Measurements from ENCODE around the gene ZDHHC13.

Gene ZDHHC13, protein sequence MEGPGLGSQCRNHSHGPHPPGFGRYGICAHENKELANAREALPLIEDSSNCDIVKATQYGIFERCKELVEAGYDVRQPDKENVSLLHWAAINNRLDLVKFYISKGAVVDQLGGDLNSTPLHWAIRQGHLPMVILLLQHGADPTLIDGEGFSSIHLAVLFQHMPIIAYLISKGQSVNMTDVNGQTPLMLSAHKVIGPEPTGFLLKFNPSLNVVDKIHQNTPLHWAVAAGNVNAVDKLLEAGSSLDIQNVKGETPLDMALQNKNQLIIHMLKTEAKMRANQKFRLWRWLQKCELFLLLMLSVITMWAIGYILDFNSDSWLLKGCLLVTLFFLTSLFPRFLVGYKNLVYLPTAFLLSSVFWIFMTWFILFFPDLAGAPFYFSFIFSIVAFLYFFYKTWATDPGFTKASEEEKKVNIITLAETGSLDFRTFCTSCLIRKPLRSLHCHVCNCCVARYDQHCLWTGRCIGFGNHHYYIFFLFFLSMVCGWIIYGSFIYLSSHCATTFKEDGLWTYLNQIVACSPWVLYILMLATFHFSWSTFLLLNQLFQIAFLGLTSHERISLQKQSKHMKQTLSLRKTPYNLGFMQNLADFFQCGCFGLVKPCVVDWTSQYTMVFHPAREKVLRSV

DNA sequence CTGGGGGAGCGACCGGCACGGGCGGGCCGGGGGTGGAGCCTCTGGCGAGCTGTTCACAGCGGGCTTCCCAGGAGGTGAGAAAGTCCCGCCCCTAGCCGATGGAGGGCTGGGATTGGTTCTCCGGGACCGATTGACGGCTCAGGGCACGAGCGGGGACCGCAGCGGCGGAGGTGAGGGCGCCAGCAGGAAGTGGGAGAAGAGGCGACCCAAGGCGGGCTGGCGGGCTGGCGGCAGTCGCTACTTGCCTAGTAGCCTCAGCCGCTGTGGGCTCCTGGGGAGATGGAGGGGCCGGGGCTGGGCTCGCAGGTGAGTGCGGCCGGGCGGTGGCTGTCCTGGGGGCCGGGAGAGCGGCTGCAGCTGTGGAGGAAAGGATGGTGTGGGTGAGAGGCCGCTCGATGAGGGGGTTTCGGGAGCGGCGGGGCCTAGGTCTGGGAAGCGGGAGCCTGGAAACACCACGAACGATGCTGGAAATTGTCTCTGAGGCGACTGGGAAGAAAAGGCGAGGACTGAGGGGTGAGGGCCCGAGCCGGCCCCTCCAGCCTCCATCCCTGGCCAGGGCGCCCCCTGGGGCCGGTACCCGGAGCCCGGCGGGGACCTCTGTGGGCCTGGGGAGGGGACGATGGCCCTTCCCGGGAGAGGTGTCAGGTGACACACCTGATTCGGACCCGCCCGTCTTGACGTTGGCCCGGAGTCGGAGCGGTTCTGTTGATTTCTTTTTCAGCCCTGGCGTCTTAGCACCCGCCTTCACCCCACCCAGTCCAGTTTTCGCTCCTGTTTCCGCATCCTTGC is at the start of gene ZDHHC13:
TSS of gene ZDHHC13 (plus strand) at position 198 of the 789 bp plus-strand sequence. CDS start at position 280, 82 bp downstream.
- DNase-seq: peak; percentile 41 to 96 (median 87)

DNA sequence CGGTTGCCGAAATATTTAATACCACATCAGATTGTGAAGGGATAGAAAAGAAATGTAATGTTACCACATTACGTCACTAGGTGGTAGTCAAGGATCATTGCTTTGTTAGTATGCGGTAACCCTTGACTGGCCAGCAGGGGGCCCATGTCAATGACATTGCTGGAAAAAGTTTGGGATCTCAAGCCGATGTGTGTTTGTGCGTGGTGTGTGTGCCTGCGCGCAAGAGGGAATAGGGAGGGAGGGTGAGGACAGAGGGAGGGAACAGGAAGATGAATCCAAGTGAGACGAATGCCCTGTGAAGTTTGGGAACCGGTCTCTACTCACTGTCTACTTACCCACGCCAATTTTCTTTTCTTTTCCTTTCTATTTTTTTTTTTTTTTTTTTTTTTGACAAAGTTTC is 45.7 kb upstream of the ZDHHC13 start:
- DNase-seq: peak in 45 of 58 donors; percentile 4 to 72 (median 34)

DNA sequence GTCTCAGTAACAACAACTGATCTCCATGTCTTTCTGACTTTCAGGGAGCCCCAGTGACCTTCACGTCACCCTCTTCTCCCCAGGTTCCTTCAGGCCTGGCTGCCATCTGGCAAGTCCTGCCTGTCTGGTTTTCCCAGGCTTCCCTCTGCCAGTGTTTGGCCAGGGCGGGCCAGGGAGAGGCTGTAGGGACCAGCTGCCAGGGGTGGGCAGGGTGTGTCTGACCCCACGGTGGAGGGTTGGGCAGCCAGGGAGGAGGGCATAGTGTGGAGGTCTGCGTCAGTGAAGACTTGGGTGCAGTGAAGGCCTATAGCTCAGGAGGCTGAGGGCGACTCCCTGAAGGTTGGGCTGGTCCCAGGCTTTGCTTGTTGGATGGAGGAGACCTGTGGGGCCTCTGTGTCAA is 44.5 kb upstream of the ZDHHC13 start:
- DNase-seq: no peak

DNA sequence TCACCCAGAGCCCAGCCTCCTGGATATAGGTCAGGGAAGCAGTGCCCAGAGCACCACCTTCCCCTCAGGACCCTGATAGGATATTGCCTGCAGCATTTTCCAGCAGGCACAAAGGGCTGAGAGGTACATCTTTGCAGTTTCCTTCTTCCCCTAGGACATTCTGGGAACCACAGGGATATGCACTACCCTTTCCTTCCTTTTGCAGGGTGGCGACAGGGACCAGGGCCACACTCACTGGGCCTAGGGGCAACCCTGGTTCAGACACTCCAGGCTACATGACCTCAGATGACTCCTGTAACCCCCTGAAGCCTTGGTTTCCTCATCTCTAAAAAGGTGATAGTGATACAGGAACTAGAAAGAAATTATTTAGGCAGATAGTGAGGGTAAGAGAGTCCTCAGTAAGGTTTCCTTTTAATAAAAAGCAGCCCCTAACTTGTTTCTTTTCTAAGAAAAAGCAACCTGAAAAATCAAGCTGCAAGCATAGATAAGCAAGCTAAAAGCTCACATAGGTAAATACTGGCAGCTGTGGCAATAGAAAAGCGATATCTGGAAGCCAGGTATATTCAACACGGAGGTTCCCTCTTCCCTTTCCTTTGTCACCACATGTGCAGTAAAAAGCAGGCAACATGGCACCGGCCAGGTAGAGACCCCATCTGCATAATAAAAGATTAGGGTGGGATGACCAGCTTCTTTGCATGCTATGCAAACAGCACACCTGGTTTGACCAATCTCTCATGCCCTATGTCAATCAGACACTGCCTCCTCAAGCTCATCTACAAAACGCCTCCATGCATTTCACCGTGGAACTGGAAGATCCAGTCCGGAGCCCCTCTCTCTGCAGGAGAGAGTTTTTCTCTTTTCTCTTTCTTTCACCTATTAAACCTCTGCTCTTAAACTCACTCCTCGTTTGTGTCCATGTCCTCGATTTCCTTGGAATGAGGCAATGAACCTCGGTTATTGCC is 43.2 kb upstream of the ZDHHC13 start:
- no peak for DNase-seq

DNA sequence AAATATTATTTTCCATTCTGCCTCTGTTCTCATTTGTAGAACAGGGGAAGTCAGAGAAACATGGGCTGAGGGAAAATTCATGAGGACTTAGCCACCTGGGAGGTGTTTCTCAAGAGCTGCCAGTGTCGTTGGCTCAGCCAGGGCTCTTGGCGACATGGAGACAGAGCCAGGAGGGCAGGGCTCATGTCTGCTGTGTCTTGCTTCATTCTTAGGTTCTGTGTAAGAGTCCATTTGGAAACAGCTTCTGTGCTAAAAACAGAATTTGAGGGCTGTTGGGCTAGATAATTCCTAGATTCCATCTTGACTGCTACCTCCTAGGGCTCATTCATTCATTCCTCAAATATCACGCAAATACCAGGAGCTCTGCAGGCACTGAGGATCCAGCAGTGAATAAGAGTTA is 41.3 kb upstream of the ZDHHC13 start:
- DNase-seq: no peak

DNA sequence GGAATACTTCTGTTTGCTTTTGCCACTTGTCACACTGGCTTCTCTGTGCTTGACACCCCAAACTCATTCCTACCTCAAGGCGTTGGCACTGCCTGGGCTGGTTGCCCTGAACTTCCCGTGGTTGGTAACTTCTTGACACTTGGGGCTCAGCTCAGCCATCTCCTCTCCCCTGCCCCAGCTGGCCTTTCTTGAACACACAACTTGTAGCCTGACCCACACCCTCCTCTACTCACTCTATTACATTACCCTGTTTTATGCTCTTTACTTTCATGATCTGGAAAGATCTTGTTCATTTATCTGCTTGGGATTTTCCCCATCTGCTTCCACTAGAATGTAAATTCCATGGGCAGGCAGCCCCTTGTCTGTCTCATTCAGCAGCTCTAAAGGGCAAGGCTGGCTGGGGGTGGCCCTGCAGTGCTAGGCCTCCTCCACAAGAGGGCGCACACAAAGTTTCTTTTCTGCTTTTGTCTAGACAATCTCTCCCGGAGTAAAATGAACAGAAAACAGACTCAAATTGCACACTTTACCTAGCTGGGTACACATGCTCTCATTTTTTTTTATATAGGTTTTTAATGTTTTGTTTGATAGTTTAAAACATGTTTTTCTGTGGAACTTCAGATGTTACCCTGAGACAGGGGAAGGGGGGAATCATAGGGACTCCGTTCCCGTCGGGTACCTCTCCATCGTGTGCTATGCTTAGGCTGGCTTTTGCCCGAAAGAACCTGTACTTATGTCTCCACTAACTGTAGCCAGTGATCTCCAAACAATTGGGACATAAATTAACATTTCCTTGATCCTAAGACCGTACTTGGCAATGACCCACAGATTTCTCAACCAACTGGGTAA is 40.0 kb upstream of the ZDHHC13 start:
- DNase-seq: peak in 40 of 58 donors; percentile 4 to 67 (median 22)

DNA sequence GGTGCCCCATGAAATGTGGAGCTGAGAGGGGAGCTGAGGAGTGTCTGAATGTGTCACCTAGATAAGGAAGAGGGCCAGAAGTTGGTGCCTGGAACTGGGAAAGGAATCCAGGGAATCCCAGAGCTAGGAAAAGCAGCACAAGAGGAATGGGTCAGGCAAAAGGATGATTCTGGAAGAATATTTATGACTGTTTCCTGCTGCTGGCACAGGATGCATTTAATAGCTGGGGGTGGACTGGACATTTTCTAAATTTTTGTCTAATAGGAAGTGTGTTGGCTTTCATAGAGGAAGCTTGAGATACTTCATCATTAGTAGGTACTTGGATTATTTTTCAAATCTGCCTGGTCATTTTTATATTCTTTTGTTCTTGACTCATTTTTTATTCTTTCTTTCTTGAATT is 39.0 kb upstream of the ZDHHC13 start:
- no peak for DNase-seq

DNA sequence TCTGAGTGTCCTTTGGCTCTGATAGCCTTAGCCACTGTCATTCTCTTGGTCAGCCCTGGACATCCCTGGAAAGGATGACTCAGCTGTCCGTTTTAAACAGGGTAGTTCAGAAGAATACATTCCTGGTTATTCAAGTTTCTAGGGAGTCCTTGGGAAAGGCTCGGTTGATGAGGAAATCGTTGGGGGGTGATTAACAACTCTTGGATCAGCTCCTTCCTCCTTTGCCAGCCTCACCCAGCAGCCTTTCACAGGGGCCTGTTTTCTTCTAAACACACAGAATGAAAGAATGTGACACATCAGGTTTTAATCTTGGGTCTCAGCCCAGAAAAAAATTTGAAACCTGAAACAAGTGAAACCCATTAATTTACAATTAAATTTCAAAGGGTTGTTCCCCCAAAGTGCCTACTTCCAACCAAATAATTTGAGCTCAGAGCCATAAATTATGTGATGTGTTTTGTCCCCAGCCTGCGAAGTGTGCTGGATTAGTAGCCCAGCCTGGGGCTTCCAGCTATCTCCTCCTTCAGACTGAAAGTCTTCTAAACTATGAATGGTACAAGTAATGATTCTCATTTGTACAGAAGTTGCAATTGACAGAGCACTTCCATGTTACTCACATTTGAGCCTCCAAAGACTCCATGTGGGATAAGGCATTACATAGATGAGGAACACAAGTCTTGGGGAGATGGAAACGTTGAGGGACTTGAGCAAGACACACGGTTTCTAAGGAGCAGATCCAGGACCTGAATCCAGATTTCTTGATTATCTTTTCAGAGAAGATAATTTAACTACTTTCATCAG is 37.1 kb upstream of the ZDHHC13 start:
- peak in 26 of 58 donors; percentile 7 to 61 (median 26) for DNase-seq

DNA sequence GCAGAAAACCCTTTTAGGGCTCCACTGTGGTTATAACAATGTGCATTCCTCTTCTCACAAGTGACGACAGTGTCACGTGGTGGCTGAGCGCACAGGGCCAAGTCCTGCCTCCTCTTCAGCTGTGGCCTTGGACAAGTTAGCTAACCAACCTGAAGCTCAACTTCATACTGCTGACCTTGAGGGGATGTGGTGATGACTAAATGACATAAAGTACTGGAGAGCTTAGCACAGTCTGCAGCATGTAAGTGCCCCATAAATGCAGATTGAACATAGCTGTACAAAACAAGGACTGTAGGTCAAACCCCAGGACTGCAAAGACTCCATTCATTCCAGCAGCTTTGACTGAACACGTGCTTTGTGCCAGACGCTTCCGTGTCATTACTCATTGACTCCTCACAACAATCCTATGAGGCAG is 36.4 kb upstream of the ZDHHC13 start:
- DNase-seq: peak in 17 of 58 donors; percentile 2 to 51 (median 9)

DNA sequence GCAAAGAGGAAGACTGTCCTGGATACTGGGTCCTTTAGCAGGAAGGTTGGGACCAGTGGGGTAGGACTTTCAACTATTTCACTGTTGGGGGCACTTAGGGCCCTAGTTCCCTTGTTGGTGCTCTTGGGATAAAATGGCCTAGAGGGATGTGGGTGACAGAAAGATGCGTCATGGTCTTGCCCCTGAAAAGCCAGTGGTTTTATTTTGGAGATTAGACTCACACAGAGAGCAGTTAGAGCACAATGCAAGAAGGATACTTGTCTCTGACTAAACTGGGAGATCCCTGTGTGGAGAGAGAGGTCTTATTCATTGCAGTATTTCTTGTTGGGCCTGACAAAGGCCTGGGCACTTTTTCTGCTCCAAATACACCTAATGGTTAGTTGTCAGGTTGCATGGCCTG is 33.8 kb upstream of the ZDHHC13 start:
- no peak for DNase-seq

DNA sequence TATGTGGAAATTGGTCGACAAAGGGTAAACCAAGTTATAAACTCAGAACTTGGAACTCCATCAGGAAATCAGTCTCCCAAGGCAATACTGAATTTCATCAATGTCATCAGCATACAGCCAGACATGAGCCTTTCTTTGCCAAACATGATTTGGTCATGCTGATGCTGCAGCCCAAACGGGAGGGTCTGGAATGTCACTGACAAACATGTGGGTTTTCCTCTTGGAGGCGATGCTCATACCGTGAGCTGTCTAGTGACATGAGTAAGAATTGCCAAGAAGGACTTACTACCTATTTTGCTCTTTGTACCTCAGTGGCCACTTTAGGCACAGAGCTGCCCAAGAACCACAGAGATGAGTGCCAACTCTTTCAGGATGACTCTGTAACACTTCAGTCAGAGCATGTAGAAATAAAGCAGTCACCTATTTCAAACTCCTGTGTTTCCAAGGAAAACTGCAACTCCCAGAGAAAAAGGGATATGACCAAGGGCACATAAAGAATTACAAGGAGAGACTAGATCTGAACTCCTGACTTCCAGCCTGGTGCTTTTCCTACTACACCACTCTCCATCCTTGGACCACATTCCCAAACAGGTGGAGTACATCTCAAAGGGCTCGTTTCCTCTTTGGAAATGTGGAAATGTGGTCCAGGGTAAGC is 32.2 kb upstream of the ZDHHC13 start:
- no peak for DNase-seq

DNA sequence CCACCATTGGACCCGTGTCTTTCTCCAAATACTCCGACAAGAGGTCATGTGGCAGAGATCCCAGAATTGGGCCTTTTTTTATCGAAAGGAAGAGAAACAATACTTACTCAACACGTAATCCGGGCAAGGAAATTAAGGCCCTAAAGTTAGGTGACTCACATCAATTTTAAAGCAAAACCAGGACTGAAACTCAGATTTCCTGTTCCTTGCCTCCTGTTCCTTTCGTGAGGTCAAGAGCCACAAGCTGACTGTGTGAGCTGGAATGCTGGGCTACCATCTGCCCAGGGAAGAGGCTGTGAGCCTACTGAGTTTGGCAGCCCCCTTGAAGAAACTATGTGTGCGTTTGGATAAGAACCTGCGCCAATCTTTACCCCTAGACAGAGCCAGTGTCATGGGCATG is 29.3 kb upstream of the ZDHHC13 start:
- DNase-seq: no peak

DNA sequence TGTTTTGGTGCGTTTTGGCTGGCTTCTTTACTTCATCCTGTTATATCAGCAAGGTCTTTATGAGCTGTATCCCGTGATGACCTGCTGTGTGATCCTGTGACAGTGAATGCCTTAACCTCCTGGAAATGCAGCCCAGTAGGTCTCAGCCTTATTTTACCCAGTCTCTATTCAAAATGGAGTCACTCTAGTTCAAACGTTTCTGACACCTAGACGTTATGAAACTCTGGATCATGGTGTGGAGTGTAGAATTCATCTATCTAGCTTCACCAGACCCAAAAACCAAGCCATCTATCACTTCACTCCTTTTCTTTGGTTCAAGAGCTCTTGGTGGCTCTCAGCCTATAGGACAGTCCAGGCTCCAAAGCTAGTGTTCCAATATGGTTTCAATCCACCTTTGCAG is 28.2 kb upstream of the ZDHHC13 start:
- DNase-seq: no peak

DNA sequence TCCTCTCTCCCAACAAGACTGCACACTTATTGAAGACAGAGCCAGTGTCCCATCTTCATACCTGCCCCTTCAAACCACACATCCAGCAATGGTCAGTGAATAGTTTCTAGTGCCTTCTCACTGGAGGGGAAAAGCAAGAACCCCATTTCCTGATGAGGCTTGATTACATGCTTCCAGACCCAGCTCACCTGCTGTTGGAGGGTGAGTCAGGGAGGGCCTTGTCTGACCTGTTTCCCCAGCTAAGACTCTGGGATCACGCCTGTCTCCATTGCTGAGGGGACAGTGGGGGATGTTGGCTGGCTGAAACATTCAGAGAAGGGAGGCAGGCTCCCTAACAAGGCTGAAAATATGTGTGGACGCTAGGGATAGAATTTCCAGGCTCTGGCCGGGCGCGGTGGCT is 27.5 kb upstream of the ZDHHC13 start:
- DNase-seq: no peak

DNA sequence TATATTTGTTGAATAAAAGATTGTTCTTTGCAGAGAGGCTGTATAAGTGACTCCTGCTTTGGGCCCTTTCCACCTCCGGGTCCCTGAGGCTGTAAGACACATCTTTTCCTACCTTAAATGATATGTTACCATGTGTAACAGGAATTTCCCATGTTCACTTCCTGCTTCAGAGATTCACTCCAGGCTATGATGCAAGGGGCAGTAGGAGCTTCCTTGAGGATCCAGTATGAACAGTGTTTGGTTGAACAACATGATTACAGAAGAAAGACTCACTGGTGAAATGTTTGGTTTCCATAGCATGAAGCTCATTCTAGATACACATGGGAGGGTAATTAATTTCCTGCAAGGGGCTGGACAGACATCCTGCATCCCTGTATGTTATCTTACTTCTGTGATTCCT is 25.6 kb upstream of the ZDHHC13 start:
- no peak for DNase-seq

DNA sequence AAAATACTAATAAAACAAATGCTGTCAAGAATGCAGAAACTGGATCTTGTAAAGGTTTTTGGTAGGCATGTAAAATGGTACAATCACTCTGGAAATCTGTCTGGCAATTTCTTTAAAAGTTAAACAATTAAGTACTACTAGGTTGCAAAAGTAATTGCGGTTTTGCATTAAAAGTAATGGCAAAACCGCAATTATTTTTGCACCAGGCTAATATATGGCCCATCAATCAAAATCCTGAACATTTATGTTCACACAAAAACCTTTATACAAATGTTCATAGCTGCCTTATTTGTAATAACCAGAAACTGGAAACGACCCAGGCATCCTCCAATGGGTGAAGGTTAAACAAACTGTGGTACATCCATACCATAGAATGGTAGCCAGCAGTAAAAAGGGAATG is 24.6 kb upstream of the ZDHHC13 start:
- no peak for DNase-seq

DNA sequence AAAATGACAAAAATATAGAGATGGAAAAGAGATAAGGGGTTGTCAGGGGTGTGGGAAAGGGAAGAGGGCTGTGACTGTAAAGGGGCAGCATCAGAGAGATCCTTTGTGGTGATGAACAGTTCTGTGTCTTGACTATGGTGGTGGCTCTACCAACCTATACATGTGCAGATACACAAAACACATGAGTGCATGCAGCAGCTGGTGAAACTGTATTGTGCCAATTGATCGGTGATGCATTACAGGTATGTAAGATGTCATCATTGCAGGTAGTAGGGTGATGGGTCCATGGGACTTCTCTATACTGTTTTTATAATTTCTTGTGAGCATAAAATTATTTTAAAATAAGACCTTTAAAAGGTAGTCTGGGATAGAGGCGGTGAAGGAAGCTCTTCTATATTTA is 24.1 kb upstream of the ZDHHC13 start:
- DNase-seq: no peak

DNA sequence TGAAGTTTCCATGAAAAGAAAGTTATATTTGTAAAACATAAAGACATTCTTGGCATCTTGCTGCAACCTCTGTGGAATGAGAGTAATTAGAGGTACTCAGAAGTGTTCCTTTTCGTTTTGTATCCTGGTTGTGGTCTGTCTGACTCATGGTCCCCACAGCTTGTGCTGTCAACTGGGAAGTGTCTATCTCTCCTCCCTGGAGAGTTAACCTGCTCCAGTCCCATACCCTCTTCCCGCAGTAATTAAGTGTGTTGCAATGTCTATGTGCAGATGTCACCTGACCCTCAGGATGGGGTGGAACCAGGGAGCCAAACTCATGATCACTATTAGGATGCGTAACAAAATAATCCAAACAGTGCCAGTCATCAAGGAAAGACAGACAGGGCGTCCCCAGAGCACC is 23.0 kb upstream of the ZDHHC13 start:
- no peak for DNase-seq

DNA sequence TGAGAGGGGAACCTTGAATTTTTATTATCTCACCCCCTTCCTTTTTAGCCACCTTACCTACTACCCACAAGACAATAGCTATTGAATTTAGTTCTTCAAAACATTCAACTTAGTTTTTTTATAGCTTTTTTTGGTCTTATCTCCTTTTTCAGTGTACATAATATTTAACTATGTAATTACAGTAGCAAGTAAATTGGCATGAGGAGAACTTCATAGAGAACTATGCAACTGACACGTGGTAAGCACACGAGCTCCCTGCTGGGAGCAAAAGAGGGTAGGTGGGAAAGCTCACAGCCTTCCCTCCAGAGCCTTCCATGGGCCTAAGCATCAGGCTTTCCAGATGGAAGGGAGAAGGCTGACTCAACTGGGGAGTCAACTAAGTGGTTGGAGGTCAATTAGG is 22.1 kb upstream of the ZDHHC13 start:
- DNase-seq: no peak

All from anterior cingulate cortex (tissue), 58 donors.